Natural killer cell (primary cell): ENCODE measurements around the gene GSN. TPM values are rescaled to one million over a fixed set of nuclear protein-coding genes. Genes with fewer than 3 reads are reported as not detected.

ENCODE experiments used
- ATAC-seq, 3 donors: fragments of 150-1000 bp in 2 of 3; fragments of 200-7000 bp in 1 of 3; cut with Tn5 transposase; 1 replicate in 1 of 3; 2 replicates in 2 of 3; pipeline ENCODE4 v1.10.0; 2021; ENCODE audit warnings: mild to moderate bottlenecking in 2 of 3, moderate library complexity in 2 of 3
- DNase-seq, 2 donors: peaks; one replicate each; pipeline versions ENCODE4 v3.0.0 to v3.0.0-alpha.2; 2013 to 2021; ENCODE audit warnings: mixed read lengths in 1 of 2
- H3K27ac ChIP-seq: one replicate; pipeline ENCODE4 v1.5.1; 2013; ENCODE audit warnings: mild to moderate bottlenecking, low read length
- H3K27me3 ChIP-seq: one replicate; pipeline ENCODE4 v1.6.1; 2013; ENCODE audit warnings: low read length; ENCODE audit not compliant: control insufficient read depth, insufficient read depth
- H3K36me3 ChIP-seq: one replicate; pipeline ENCODE4 v1.6.1; 2013; ENCODE audit warnings: low read length; ENCODE audit not compliant: control insufficient read depth, insufficient read depth
- H3K4me1 ChIP-seq: one replicate; pipeline ENCODE4 v1.6.1; 2013; ENCODE audit warnings: low read length; ENCODE audit not compliant: control insufficient read depth, insufficient read depth
- H3K4me3 ChIP-seq: one replicate; pipeline ENCODE4 v1.5.1; 2013; ENCODE audit warnings: low read length
- H3K9me3 ChIP-seq: one replicate; pipeline ENCODE4 v1.6.1; 2013; ENCODE audit warnings: low read length; ENCODE audit not compliant: control insufficient read depth, insufficient read depth
- H3K27ac Mint-ChIP-seq, 2 donors: one replicate each; pipeline ENCODE4 v1.8.0; 2022; ENCODE audit warnings: mild to moderate bottlenecking in 2 of 2, mixed read lengths in 2 of 2, moderate library complexity in 1 of 2
- H3K27me3 Mint-ChIP-seq, 2 donors: one replicate each; pipeline ENCODE4 v1.8.0; 2022; ENCODE audit warnings: low read depth in 2 of 2, mixed read lengths in 2 of 2
- H3K36me3 Mint-ChIP-seq: one replicate; pipeline ENCODE4 v1.8.0; 2022; ENCODE audit warnings: mixed read lengths
- H3K4me1 Mint-ChIP-seq, 2 donors: one replicate each; pipeline ENCODE4 v1.8.0; 2022; ENCODE audit warnings: mixed read lengths in 2 of 2
- H3K4me3 Mint-ChIP-seq: one replicate; pipeline ENCODE4 v1.8.0; 2022; ENCODE audit warnings: mild to moderate bottlenecking, moderate library complexity, mixed read lengths
- H3K9me3 Mint-ChIP-seq, 2 donors: one replicate each; pipeline ENCODE4 v1.8.0; 2022; ENCODE audit warnings: mixed read lengths in 2 of 2
- CTCF ChIP-seq: fragments of 200-600 bp; IDR thresholded peaks from one replicate; pipeline ENCODE4 v1.8.0; 2022; ENCODE audit warnings: antibody characterized with exemption
- WGBS: methylation state at CpG from one replicate; pipeline ENCODE4 v1.1.7; 2013; ENCODE audit warnings: missing lambda C conversion rate; ENCODE audit not compliant: insufficient coverage; 5-methylcytosine and 5-hydroxymethylcytosine counted together
- intact Hi-C: fragments of 100-400 bp; cut with micrococcal nuclease; formaldehyde crosslinking; loops from one replicate; pipeline ENCODE4 v1.14.2; 2022
- total RNA-seq, 4 donors: library from RNA; stranded (reverse); fragments of 120-200 nt in 1 of 4; gene quantifications; one replicate each; pipeline versions ENCODE4 v1.2.3 to v1.2.4, GENCODE V29; 2013 to 2022

GSN gene
- total RNA-seq, 3 donors from 2014 or later (not counting 1 experiment from before 2014, with no cell fraction given), result 92.9 to 103 (median 103) TPM

- peaks cover 14% of the 10 kb centered on the region for H3K36me3 Mint-ChIP-seq
- H3K4me1 ChIP-seq, result no peaks in the 10 kb centered on the region
- peaks cover 53% of the 10 kb centered on the region for H3K36me3 ChIP-seq
- no peak overlapping the region for H3K4me3 ChIP-seq
- peaks cover 0 to 4% of the 10 kb centered on the region in 2 donors for H3K4me1 Mint-ChIP-seq
- 93% methylated on average over 6 of the region's 6 CpGs for WGBS
- intact Hi-C loops, result no loop called here
- no peak overlapping the region for H3K27ac ChIP-seq
- no peaks in the 10 kb centered on the region for H3K9me3 ChIP-seq
- no peaks in the 10 kb centered on the region for H3K9me3 Mint-ChIP-seq
- DNase-seq (no peak), ATAC-seq (no peak)
- no peaks in the 10 kb centered on the region for H3K27me3 ChIP-seq
- no peak overlapping the region for H3K4me3 Mint-ChIP-seq
- no peak for TF ChIP-seq CTCF
- H3K27ac Mint-ChIP-seq, result no peak overlapping the region
- H3K27me3 Mint-ChIP-seq, result no peaks in the 10 kb centered on the region
Measured at GRCh38 chr9:121309171-121309570, 41.2 kb downstream of the GSN start.

GRCh38 chr9:121309833-121310425, 42.0 kb downstream of the GSN start:
- Histone ChIP-seq H3K27me3 (no peaks in the 10 kb centered on the region), H3K9me3 (no peaks in the 10 kb centered on the region), H3K27ac (no peak overlapping the region), H3K4me1 (no peaks in the 10 kb centered on the region), H3K4me3 (no peak overlapping the region), H3K36me3 (peaks cover 46% of the 10 kb centered on the region)
- DNase-seq, result no peak
- no peak for ATAC-seq
- no peak overlapping the region for H3K4me3 Mint-ChIP-seq
- no peak for TF ChIP-seq CTCF
- H3K27me3 Mint-ChIP-seq, result no peaks in the 10 kb centered on the region
- H3K9me3 Mint-ChIP-seq, result no peaks in the 10 kb centered on the region
- 97% methylated on average over 7 of the region's 7 CpGs for WGBS
- intact Hi-C loops, result no loop called here
- peaks cover 0 to 4% of the 10 kb centered on the region in 2 donors for H3K4me1 Mint-ChIP-seq
- no peak overlapping the region for H3K27ac Mint-ChIP-seq
- H3K36me3 Mint-ChIP-seq, result peaks cover 9% of the 10 kb centered on the region

GRCh38 chr9:121310571-121310970, 42.6 kb downstream of the GSN start:
- Histone ChIP-seq H3K9me3 (no peaks in the 10 kb centered on the region), H3K27me3 (no peaks in the 10 kb centered on the region), H3K27ac (no peak overlapping the region), H3K4me1 (no peaks in the 10 kb centered on the region), H3K4me3 (no peak overlapping the region), H3K36me3 (peaks cover 43% of the 10 kb centered on the region)
- 91% methylated on average over 9 of the region's 9 CpGs for WGBS
- intact Hi-C loops, result no loop called here
- DNase-seq (no peak), ATAC-seq (no peak)
- no peak for TF ChIP-seq CTCF
- no peaks in the 10 kb centered on the region for H3K27me3 Mint-ChIP-seq
- no peak overlapping the region for H3K27ac Mint-ChIP-seq
- no peaks in the 10 kb centered on the region for H3K9me3 Mint-ChIP-seq
- peaks cover 8% of the 10 kb centered on the region for H3K36me3 Mint-ChIP-seq
- H3K4me1 Mint-ChIP-seq, result peaks cover 0 to 4% of the 10 kb centered on the region in 2 donors
- H3K4me3 Mint-ChIP-seq, result no peak overlapping the region

- H3K36me3 Mint-ChIP-seq, result peaks cover 8% of the 10 kb centered on the region
- ATAC-seq, result no peak
- Histone ChIP-seq H3K4me1 (no peaks in the 10 kb centered on the region), H3K27me3 (no peaks in the 10 kb centered on the region), H3K27ac (no peak overlapping the region), H3K9me3 (no peaks in the 10 kb centered on the region), H3K4me3 (no peak overlapping the region), H3K36me3 (peaks cover 46% of the 10 kb centered on the region)
- no peak for DNase-seq
- no peaks in the 10 kb centered on the region for H3K27me3 Mint-ChIP-seq
- no peaks in the 10 kb centered on the region for H3K9me3 Mint-ChIP-seq
- 96% methylated on average over 16 of the region's 17 CpGs for WGBS
- no peak overlapping the region for H3K4me3 Mint-ChIP-seq
- no peak overlapping the region for H3K27ac Mint-ChIP-seq
- TF ChIP-seq CTCF, result no peak
- intact Hi-C loops, result no loop called here
- H3K4me1 Mint-ChIP-seq, result peaks cover 0 to 4% of the 10 kb centered on the region in 2 donors
Measured at GRCh38 chr9:121312169-121312568, 44.2 kb downstream of the GSN start.
